Measurements from ENCODE around the gene RAD52. TPM values are rescaled to one million over a fixed set of nuclear protein-coding genes. Genes with fewer than 3 reads are reported as not detected.

Gene RAD52
- total RNA-seq, 1 donor from 2014 or later = 20.3 TPM

DNA sequence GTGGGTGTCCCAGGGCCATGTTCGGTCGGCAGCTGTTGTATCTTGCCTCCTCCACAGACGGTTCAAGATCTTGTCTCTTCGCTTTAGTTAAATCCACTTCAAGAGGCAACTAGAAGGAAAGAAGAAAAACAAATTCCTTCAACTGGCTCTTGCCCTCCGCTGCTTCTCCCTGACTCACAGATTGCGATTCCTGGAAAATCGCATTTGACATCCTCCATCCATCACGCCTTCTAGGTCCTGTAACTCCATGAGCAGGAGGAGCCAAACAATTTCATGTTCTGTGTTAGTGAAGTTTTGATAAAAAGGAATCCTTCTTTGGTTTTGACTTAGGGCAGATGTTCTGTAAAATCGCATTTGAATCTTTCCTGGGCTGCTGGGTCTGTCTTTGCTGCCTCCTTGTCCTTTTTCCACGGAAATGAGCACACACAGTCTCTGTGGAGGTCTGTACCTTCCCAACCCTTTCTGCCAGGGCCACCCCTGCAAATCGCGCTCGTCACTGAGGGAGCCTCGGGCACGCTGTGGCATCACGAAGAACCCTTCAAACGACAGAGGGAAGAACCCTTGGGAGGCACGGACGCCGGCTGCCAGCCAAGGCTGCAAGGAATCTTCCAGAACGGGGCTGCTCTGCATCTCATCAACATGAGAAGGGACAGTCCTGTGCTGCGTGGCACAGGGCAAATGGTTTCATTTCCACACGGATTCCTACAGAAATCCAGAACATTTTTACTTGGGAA lies 32.6 kb downstream of the RAD52 start:
- DNase-seq (ENCODE audit: low spot score) = no peak
- Mint-ChIP-seq H3K9me3 (ENCODE audit: unreplicated experiment) (no peaks in the 10 kb centered on the region), H3K27ac (ENCODE audit: unreplicated experiment) (peak overlapping the region; percentile 44), H3K36me3 (ENCODE audit: low read depth, unreplicated experiment) (peaks cover 43% of the 10 kb centered on the region), H3K4me3 (ENCODE audit: unreplicated experiment) (peak overlapping the region; percentile 10), H3K27me3 (ENCODE audit: unreplicated experiment) (peaks cover 5% of the 10 kb centered on the region), H3K4me1 (ENCODE audit: unreplicated experiment) (peaks cover 39% of the 10 kb centered on the region)
- TF ChIP-seq, protein P1, sequence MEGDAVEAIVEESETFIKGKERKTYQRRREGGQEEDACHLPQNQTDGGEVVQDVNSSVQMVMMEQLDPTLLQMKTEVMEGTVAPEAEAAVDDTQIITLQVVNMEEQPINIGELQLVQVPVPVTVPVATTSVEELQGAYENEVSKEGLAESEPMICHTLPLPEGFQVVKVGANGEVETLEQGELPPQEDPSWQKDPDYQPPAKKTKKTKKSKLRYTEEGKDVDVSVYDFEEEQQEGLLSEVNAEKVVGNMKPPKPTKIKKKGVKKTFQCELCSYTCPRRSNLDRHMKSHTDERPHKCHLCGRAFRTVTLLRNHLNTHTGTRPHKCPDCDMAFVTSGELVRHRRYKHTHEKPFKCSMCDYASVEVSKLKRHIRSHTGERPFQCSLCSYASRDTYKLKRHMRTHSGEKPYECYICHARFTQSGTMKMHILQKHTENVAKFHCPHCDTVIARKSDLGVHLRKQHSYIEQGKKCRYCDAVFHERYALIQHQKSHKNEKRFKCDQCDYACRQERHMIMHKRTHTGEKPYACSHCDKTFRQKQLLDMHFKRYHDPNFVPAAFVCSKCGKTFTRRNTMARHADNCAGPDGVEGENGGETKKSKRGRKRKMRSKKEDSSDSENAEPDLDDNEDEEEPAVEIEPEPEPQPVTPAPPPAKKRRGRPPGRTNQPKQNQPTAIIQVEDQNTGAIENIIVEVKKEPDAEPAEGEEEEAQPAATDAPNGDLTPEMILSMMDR (IDR thresholded peaks at IDR 0.05; ENCODE audit: unreplicated experiment) = no peak

DNA sequence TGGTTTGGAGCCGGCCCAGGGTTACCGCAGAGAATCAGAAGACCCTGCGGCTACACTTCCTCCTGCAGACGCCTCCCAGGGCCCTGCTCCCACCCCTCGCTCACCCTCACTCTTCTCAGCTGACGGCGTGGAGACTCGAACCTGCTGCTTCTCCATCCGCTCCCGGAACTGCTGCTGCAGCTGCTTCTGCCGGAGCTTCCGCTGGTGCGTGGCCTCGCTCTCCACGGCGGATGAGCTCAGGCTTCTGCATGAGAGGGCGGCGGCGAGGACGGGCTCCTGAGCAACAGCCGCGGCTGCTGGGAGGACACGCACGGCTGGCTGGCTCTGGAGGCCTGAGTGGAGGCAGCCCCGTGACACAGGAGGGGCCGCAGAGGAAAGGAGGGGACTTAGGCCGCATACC lies 33.3 kb downstream of the RAD52 start:
- Mint-ChIP-seq H3K27ac (ENCODE audit: unreplicated experiment) (peak overlapping the region; percentile 70), H3K9me3 (ENCODE audit: unreplicated experiment) (no peaks in the 10 kb centered on the region), H3K27me3 (ENCODE audit: unreplicated experiment) (peaks cover 3% of the 10 kb centered on the region), H3K4me3 (ENCODE audit: unreplicated experiment) (peak overlapping the region; percentile 51), H3K36me3 (ENCODE audit: low read depth, unreplicated experiment) (peaks cover 43% of the 10 kb centered on the region), H3K4me1 (ENCODE audit: unreplicated experiment) (peaks cover 45% of the 10 kb centered on the region)
- TF ChIP-seq, protein P1 (IDR thresholded peaks at IDR 0.05; ENCODE audit: unreplicated experiment) = no peak
- DNase-seq (ENCODE audit: low spot score) = no peak

DNA sequence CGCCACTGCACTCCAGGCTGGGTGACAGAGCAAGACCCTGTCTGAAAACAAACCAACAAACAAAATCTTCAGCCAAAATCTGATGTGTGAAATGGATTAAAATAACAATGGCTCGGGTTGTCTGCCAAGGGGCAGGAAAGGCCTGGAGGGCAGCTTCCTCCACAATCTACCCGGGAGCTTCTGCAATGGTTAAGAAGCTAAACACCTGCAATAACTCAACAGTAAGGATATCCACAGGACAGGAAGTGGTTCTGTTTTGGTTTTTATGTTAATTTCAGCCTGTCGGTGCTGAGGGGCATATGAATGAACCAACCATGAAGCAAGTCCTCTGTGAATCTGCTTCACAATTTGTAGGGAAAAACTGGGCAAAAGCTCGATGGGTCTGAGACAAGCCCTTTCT lies 34.4 kb downstream of the RAD52 start:
- H3K27ac Mint-ChIP-seq (ENCODE audit: unreplicated experiment) = peak overlapping the region; percentile 90
- H3K9me3 Mint-ChIP-seq (ENCODE audit: unreplicated experiment) = no peaks in the 10 kb centered on the region
- TF ChIP-seq, protein P1 (IDR thresholded peaks at IDR 0.05; ENCODE audit: unreplicated experiment) = no peak

DNA sequence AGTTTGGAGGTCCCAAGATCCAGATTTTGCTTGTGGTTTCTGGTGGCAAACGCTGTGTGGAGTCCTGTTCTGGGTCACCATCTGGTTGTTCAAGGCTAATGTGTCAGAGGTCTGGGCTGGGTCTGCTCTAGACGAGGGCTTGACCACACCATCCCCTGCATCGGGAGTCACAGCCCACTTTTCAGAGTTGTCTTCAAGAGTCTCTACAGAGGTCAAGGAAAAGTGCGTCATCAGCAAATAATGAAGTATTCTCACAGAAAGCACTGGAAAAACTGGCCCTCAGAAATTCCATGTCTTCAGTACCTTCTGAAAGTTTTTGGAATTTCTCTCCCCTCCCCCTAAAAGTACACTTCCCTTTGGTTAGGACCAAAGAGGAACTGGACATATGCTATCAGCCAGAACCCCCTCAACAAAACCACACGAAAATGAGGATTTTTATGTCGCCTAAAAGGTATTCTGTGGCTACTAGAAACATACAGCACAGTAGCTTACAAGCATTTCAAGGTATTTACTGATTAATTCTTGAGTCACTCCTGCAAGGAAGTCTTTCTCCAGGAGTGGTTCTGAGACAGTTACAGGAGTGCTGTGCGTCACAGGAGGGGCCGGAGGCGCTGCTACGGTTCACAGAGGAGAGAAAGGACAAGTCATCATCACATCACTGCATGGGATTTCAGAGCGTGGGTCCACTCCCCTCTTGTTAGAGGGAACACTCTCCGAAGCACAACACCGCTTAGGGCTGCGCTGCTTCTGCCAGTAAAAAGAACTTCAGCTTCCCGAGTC lies 35.4 kb downstream of the RAD52 start:
- Mint-ChIP-seq H3K4me1 (ENCODE audit: unreplicated experiment) (peaks cover 64% of the 10 kb centered on the region), H3K27me3 (ENCODE audit: unreplicated experiment) (peaks cover 3% of the 10 kb centered on the region)

More for the DNA sequence above, 34.4 kb downstream of the RAD52 start:
- peaks cover 3% of the 10 kb centered on the region for H3K27me3 Mint-ChIP-seq (ENCODE audit: unreplicated experiment)
- DNase-seq (ENCODE audit: low spot score) = peak; percentile 11
- H3K4me3 Mint-ChIP-seq (ENCODE audit: unreplicated experiment) = no peak overlapping the region
- H3K4me1 Mint-ChIP-seq (ENCODE audit: unreplicated experiment) = peaks cover 54% of the 10 kb centered on the region
- peaks cover 43% of the 10 kb centered on the region for H3K36me3 Mint-ChIP-seq (ENCODE audit: low read depth, unreplicated experiment)

More for the DNA sequence above, 35.4 kb downstream of the RAD52 start:
- H3K9me3 Mint-ChIP-seq (ENCODE audit: unreplicated experiment) = no peaks in the 10 kb centered on the region
- TF ChIP-seq, protein P1 (IDR thresholded peaks at IDR 0.05; ENCODE audit: unreplicated experiment) = no peak
- H3K27ac Mint-ChIP-seq (ENCODE audit: unreplicated experiment) = peak overlapping the region; percentile 90
- DNase-seq (ENCODE audit: low spot score) = no peak
- H3K36me3 Mint-ChIP-seq (ENCODE audit: low read depth, unreplicated experiment) = peaks cover 48% of the 10 kb centered on the region
- H3K4me3 Mint-ChIP-seq (ENCODE audit: unreplicated experiment) = peak overlapping the region; percentile 72

All from endothelial cell (in vitro differentiated cells).